ENCODE results near the gene PDCD6IP.

Gene PDCD6IP

DNA sequence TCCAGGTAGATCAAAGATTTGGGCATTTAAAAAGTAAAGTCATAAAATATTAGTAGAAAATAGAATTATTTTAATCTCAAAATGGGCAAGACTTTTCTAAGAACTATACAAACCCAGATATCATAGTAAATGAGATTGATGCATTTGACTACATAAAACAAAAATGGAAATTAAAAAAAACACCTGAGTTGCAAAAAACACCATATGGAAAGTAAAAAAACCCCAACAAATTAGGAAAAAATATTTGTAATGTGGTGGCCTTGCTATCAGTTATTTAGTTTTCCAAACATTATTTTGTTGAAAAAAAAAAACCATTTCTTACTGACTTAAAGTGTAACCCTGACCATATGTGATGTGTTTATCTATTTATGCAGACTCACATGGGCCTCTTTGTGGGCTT is 97.2 kb downstream of the PDCD6IP start:
- DNase-seq = no peak

GRCh38 chr3:33897306-33897705 is 98.9 kb downstream of the PDCD6IP start:
- no peak for DNase-seq

GRCh38 chr3:33898901-33899300 is 100.5 kb downstream of the PDCD6IP start:
- no peak for DNase-seq

GRCh38 chr3:33900440-33900808 is 102.0 kb downstream of the PDCD6IP start:
- no peak for DNase-seq

- DNase-seq = no peak
Measured at GRCh38 chr3:33900809-33901505, 102.5 kb downstream of the PDCD6IP start.

GRCh38 chr3:33901862-33902563 is 103.6 kb downstream of the PDCD6IP start:
- no peak for DNase-seq

DNA sequence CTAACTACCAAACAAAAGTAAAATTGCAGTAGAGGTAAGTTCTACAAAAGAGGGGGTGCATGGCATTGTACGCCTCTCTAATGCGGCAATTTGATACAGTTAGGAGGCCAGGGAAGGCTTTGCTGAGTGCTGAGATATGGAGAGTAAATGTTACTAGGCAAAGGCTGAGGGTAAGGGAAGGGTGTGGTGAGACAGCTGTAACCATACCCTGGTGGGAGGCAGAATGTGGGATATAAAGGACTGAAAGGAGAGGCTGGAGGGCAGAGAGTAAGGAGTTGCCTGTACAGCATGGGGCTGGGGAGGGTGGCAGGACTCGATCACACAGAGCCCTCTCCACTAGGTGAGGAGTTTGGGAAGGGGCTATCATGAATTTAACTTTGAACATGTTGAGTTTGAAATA is 106.3 kb downstream of the PDCD6IP start:
- no peak for DNase-seq

- no peak for DNase-seq
Measured at GRCh38 chr3:33908250-33908851, 109.9 kb downstream of the PDCD6IP start.

DNA sequence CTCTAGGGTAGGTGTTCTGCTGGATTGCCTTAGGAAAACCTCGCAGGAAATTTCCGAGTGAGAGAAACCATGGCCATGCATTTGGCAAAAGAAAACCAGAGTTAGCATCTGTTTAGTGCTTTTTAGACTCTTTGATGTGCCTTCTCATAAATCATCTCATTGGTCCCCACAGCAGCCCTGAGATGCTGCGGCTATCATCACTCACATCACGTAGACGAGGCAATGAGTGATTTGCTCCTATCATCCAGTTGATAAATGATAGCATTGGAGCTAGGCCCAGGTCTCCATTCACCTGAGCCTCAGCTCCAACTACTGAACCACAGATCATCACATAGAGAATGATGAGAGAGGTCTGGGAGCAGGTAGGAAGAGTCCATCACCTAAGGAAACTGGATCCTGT is 111.1 kb downstream of the PDCD6IP start:
- no peak for DNase-seq

- DNase-seq = no peak
Measured at GRCh38 chr3:33910031-33910430, 111.6 kb downstream of the PDCD6IP start.

- no peak for DNase-seq
Measured at GRCh38 chr3:33911525-33912322, 113.3 kb downstream of the PDCD6IP start.

DNA sequence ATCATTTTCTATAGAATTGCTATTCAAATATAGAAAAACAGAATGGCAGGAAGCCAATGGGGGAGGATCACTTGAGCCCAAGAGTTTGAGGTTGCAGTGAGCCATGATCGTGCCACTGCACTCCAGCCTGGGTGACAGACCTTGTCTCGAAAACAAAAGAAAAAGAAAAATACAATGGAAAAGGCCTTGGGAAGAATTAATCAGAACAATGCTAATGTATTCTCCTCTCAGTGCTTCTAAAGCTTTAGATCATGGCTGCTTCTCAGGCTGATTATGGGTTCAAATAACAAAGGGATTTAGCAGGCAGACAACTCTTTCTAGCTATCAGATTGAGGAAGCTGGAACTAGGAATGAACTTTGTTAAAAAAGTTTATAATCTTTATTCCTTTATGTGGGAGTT is 115.8 kb downstream of the PDCD6IP start:
- no peak for DNase-seq

DNA sequence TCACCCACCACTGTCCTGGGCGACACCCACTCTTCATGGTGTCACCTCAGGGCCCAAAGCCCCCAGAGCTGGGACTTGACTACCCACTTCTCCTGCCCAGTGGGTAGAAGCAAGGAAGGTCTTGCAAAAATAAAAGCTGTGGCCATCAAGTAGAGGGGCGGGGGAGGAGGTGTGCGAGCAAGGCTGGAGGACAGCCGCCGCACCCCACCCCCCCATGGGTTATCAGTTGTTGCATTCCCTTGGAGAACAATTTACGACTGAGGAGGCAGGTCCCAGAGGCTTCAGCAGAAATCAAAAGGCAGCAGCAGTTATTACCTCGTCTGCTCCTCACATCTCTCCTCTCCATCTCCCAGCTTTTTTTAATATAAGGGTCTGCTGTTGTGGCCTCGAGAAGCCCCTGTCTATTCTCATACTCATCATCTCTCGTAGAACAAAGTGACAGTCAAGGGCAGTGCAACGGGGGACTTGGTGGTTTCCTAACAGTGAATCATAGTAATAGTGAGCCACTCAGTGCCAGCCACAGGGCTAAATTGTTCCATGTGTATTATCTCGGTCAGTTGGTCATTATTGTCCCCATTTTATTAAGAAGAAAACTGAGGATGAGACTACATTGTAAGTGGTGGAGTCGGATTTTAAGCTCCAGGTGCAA is 116.4 kb downstream of the PDCD6IP start:
- no peak for DNase-seq

DNA sequence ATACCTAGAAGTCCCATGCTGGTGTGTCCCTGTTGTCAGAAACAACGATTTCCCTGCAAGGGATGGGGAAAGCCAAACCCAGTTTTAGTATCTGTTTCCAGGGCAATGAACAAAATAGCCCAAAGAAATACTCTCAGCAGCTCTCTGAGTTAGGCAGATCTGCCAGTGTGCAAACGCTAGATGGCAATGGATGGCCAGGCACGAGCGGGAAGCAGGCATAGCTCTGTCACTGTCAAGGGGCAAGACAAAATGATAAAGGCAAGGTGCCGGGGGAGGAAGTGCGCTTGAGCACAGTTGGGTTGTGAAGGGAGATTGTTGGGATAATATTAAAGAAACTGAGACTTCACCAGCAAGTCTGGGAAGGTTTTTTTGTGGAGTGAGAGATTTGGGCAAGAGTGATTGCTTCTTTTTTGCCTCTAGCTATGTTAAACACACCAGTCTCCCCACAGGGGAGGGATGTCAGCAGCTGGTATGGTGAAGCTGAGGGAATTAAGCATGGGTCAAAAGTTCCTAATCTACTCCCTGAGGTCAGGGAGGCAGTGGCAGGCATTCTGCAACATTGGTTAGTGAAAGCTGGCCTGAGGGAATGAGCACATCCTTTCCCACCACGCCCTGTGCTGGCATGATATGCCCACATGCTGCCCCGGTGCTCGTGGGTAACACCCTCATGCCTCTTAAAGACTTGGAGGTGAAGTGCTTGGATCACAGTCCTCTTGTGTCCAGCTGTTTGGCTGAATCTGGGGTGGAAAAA is 117.5 kb downstream of the PDCD6IP start:
- DNase-seq = peak; percentile 11

- DNase-seq = no peak
Measured at GRCh38 chr3:33918126-33918756, 119.8 kb downstream of the PDCD6IP start.

All from activated CD4-positive, alpha-beta T cell treated with anti-CD3 and anti-CD28 coated beads, Interleukin-2, amount 50 U/mL, for 16 hours (primary cell).